PC-3 (cell line): ENCODE data around the gene SGMS1. TPM values are rescaled to one million over a fixed set of nuclear protein-coding genes. Genes with fewer than 3 reads are reported as not detected.

Experiments used
- ATAC-seq: fragments of 200-7000 bp; cut with Tn5 transposase; 2 replicates; pipeline ENCODE4 v1.9.1; 2020; ENCODE audit warnings: mild to moderate bottlenecking, moderate library complexity
- BruUV-seq: library from RNA; stranded (reverse); fragments of 400-500 nt; replicated peaks from 2 replicates; lab custom pipeline; 2021; lab: Mats Ljungman, UMichigan
- CTCF ChIA-PET: fragments of 300-600 bp; sonication (Branson Sonifier 250); formaldehyde crosslinking; loops from one replicate; lab custom pipeline; 2022; ENCODE audit warnings: antibody characterized with exemption; lab: Charles Lee
- POLR2A ChIA-PET: fragments of 300-600 bp; sonication (Branson Sonifier 250); formaldehyde crosslinking; loops from one replicate; lab custom pipeline; 2022; ENCODE audit warnings: antibody characterized with exemption; ENCODE audit not compliant: unreplicated experiment; lab: Charles Lee
- DNase-seq: peaks from one replicate; pipeline ENCODE4 v3.0.0-alpha.2; 2015
- H2AFZ ChIP-seq: fragments of 300-600 bp; sonication (generic); 2 replicates; pipeline ENCODE4 v1.6.0; 2016; ENCODE audit warnings: antibody characterized with exemption, low read length
- H3F3A ChIP-seq: fragments of 300-600 bp; sonication (generic); one replicate; pipeline ENCODE4 v1.6.0; 2017; ENCODE audit warnings: antibody characterized with exemption, low read length, control low read depth, mild to moderate bottlenecking; ENCODE audit not compliant: unreplicated experiment
- H3K27ac ChIP-seq: fragments of 300-600 bp; sonication (generic); 2 replicates; pipeline ENCODE4 v1.5.1; 2016; ENCODE audit warnings: mild to moderate bottlenecking, low read length
- H3K27me3 ChIP-seq: fragments of 300-600 bp; sonication (generic); 2 replicates; pipeline ENCODE4 v1.6.1; 2016; ENCODE audit warnings: low read length, mixed read lengths
- H3K36me3 ChIP-seq: fragments of 300-600 bp; sonication (generic); 2 replicates; pipeline ENCODE4 v1.6.1; 2016; ENCODE audit warnings: low read depth, mixed run types, low read length, mixed read lengths
- H3K4me1 ChIP-seq: fragments of 300-600 bp; sonication (generic); 2 replicates; pipeline ENCODE4 v1.5.1; 2016; ENCODE audit warnings: low read length; ENCODE audit not compliant: insufficient read depth
- H3K4me2 ChIP-seq: fragments of 300-600 bp; sonication (generic); 2 replicates; pipeline ENCODE4 v1.6.0; 2016; ENCODE audit warnings: low read length
- H3K4me3 ChIP-seq: fragments of 300-600 bp; sonication (generic); 2 replicates; pipeline ENCODE4 v1.5.1; 2016; ENCODE audit warnings: mild to moderate bottlenecking, low read length, mixed read lengths
- H3K79me2 ChIP-seq: fragments of 300-600 bp; sonication (generic); 2 replicates; pipeline ENCODE4 v1.6.1; 2017; ENCODE audit warnings: low read length, mixed read lengths
- H3K9ac ChIP-seq: fragments of 300-600 bp; sonication (generic); 2 replicates; pipeline ENCODE4 v1.6.0; 2016; ENCODE audit warnings: mild to moderate bottlenecking, low read length
- H3K9me2 ChIP-seq: fragments of 300-600 bp; sonication (generic); replicated peaks from 2 replicates; pipeline ENCODE4 v1.6.1; 2016; ENCODE audit warnings: mixed run types, low read length, mixed read lengths
- H3K9me3 ChIP-seq: fragments of 300-600 bp; sonication (generic); 2 replicates; pipeline ENCODE4 v1.6.1; 2016; ENCODE audit warnings: low read length, mixed read lengths
- H4K20me1 ChIP-seq: fragments of 300-600 bp; sonication (generic); 2 replicates; pipeline ENCODE4 v1.6.1; 2016; ENCODE audit warnings: low read length, mixed read lengths
- CTCF ChIP-seq: fragments of 300-600 bp; sonication (generic); conservative IDR thresholded peaks from 2 replicates; pipeline ENCODE4 v1.5.1; 2017; ENCODE audit warnings: antibody characterized with exemption, low read depth, mild to moderate bottlenecking, low read length
- EZH2 ChIP-seq: fragments of 300-600 bp; sonication (generic); IDR thresholded peaks from one replicate; pipeline ENCODE4 v1.6.1; 2017; ENCODE audit warnings: antibody characterized with exemption, mild to moderate bottlenecking, low read length; ENCODE audit not compliant: unreplicated experiment
- EZH2phosphoT487 ChIP-seq: fragments of 300-600 bp; sonication (generic); IDR thresholded peaks from 2 replicates; pipeline ENCODE4 v1.6.1; 2018; ENCODE audit warnings: mild to moderate bottlenecking, antibody characterized with exemption, low read length, borderline replicate concordance
- intact Hi-C: fragments of 100-400 bp; cut with micrococcal nuclease; formaldehyde crosslinking; loops from 2 replicates; pipeline ENCODE4 v1.9.0; 2023
- total RNA-seq: library from RNA; depleted of rRNA; stranded (reverse); fragments of >200 nt; gene quantifications from 2 replicates; pipeline ENCODE4 v1.2.3, GENCODE V29; 2014

SGMS1 gene
- total RNA-seq, 1 experiment from 2014 or later = 61.4 TPM

GRCh38 chr10:50582046-50582445, 41.7 kb downstream of the SGMS1 start:
- no peaks in the 10 kb centered on the region for H3F3A ChIP-seq
- H3K27me3 ChIP-seq = no peaks in the 10 kb centered on the region
- ChIA-PET CTCF (no interaction called here), POLR2A (no interaction called here)
- TF ChIP-seq EZH2phosphoT487 = no peak
- TF ChIP-seq CTCF = no peak
- no peak for TF ChIP-seq EZH2
- H3K4me2 ChIP-seq = no peak overlapping the region
- H3K27ac ChIP-seq = no peak overlapping the region
- peaks cover 33% of the 10 kb centered on the region for H3K79me2 ChIP-seq
- no peak overlapping the region for H2AFZ ChIP-seq
- ATAC-seq = no peak
- BruUV-seq = no TSS peak
- H3K9me2 ChIP-seq = no peaks in the 10 kb centered on the region
- H3K36me3 ChIP-seq = no peaks in the 10 kb centered on the region
- H3K4me1 ChIP-seq = peaks cover 50% of the 10 kb centered on the region
- no peak overlapping the region for H3K9ac ChIP-seq
- no peak for DNase-seq
- no peaks in the 10 kb centered on the region for H4K20me1 ChIP-seq
- no peak overlapping the region for H3K4me3 ChIP-seq
- intact Hi-C loops = no loop called here
- no peaks in the 10 kb centered on the region for H3K9me3 ChIP-seq

- no peaks in the 10 kb centered on the region for H4K20me1 ChIP-seq
- ATAC-seq (0 out of 2 replicates have a peak, but pooled peaks have one; percentile 6), DNase-seq (peak; percentile 28)
- no peaks in the 10 kb centered on the region for H3F3A ChIP-seq
- no TSS peak for BruUV-seq
- peak overlapping the region; percentile 28 for H3K27ac ChIP-seq
- no peak overlapping the region for H3K9ac ChIP-seq
- H3K9me3 ChIP-seq = no peaks in the 10 kb centered on the region
- intact Hi-C loops = loop anchor here (2.0 kb wide), 1 partner anchor 20 kb away; no protein-coding TSS in a partner anchor
- H3K4me2 ChIP-seq = peak overlapping the region; percentile 60
- ChIA-PET POLR2A (no interaction called here), CTCF (no interaction called here)
- peaks cover 39% of the 10 kb centered on the region for H3K79me2 ChIP-seq
- no peaks in the 10 kb centered on the region for H3K9me2 ChIP-seq
- no peaks in the 10 kb centered on the region for H3K36me3 ChIP-seq
- no peak for TF ChIP-seq EZH2phosphoT487
- no peak for TF ChIP-seq CTCF
- no peak overlapping the region for H2AFZ ChIP-seq
- peaks cover 52% of the 10 kb centered on the region for H3K4me1 ChIP-seq
- H3K27me3 ChIP-seq = no peaks in the 10 kb centered on the region
- peak overlapping the region; percentile 20; the same call in 1 of the 2 replicates for H3K4me3 ChIP-seq
These were observed 43.4 kb downstream of the SGMS1 start for GRCh38 chr10:50580262-50580891.
